GM18499 (cell line): Measurements from ENCODE around the gene EIF3J.
"Not testable (repeated sequence)": the region's sequence is repeated elsewhere in the genome, so short reads cannot be mapped to it uniquely, and the experiment has no call there.

ENCODE experiments used
- ATAC-seq: cut with Tn5 transposase; IDR thresholded peaks from one replicate; pipeline ENCODE4 v1.9.1; 2021; ENCODE audit warnings: moderate number of reproducible peaks; ENCODE audit not compliant: insufficient read depth, unreplicated experiment

The EIF3J gene

DNA sequence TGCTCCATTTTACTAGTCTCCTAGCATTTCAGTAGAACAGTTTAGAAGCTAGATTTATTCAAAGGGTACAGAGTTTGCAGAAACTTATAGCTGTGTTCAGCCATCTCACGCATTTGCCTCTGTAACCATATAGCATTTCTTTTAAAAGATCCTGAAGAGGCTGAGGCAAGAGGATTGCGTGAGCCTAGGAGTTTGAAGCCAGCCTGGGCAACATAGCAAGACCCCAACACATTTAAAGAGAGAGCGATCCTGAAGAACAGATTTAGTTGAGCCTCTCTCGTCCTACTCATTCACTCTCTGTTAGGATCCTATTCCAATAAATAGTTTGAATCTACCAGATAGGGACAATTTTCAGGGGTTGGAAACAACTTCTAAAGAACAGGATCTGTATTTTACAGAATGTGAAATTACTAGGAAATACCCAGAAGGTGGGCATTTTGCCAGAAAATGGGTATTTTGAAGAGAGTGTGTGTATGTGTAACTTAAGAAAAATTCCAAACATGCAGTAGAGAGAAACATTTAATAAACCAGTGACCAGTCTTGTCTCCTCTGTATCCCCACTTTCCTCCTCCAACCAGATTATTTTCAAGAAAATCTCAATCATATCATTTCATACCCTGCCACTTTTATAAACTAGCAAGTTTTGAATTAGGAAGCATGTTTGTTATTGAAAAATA, 4.5 kb downstream of the EIF3J start:
- no peak for ATAC-seq

DNA sequence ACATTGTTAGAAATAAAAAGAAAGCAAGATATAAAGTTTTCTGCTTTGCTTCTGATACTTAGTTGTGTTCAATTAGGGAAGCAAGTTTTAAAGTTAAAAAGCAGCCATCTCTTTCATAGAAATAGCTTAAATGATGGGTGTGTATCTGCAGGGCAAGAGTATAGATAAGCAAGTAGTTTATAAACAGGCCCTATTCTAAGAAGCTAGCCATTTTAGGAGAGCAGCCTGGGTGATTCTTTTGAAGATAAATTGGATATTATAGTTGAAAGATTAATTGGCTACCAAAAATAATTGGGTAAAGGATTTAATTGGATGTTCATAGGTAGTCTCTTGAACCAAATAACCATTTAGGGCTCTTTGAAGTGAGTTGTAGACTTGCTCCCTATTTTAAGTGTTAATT, 5.6 kb downstream of the EIF3J start:
- ATAC-seq, result no peak

GRCh38 chr15:44544745-44545144, 7.8 kb downstream of the EIF3J start:
- not testable (repeated sequence) for ATAC-seq

- no peak for ATAC-seq
These were observed 9.2 kb downstream of the EIF3J start for GRCh38 chr15:44545913-44546802.

DNA sequence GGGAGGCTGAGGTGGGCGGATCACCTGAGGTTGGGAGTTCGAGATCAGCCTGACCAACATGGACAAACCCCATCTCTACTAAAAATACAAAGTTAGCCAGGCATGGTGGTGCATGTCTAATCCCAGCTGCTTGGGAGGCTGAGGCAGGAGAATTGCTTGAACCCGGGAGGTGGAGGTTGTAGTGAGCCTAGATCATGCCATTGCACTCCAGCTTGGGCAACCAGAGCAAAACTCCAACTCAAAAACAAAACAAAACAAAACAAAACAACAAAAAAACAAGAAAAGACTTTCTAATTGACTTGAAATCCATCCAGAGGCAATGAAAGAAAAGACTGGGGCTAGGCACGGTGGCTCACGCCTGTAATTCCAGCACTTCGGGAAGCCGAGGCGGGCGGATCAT, 12.2 kb downstream of the EIF3J start:
- ATAC-seq, result not testable (repeated sequence)

GRCh38 chr15:44550256-44550655, 13.3 kb downstream of the EIF3J start:
- ATAC-seq, result no peak

DNA sequence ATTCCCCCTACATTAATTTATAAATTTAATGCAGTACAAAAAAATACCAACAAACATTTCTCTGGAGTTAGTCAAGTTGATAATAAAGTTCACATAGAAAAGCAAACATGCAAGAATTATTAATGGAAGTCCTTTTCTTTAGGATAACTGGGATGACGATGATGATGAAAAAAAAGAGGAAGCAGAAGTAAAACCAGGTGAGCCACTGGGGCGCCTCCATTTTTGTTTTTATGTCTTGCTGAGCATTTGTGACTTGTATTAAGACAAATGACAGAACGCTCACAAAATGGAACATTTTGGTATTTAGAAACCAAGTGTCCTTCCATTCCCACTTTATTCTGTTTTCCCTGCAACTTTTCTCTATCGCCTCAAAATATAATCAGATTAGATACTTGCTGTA, 13.8 kb downstream of the EIF3J start:
- ATAC-seq, result no peak

DNA sequence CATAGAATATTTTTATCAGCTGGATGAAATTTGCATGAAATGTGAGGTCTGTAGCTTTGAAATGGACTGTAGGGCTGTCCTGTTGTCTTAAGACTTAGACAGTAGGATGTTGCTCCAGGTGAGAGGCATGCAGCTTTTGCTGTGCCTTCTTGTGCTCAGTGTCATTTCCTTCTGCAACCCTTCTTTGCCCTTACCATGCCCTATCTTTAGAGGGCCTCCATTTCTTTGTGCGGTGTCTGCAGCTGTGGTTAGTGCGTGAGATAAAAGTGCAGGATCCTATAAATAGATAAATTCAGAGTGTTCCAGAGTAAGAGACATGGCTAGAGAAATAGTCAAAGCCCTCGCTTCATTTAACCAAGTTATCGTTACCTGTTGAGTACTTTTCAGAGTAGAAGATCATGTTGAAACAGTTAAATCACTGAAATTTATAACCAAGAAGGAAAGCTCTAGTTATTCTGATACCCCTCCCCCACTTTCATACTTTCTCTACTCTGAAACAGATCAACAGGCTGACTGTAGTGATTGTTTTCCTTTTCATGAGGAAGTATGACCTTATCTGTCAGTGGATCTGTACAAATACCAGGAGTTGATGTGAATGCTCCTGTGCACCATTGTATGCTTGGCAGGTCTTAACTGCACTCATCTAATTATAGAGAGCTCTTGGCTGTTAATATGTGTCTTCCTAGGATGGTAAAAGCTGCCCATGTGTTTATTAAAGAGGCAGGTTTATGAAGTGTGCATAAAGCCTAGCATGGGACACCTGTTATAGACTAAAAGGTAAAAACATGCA, 18.2 kb downstream of the EIF3J start:
- ATAC-seq, result no peak

GRCh38 chr15:44560926-44561325, 24.0 kb downstream of the EIF3J start:
- not testable (repeated sequence) for ATAC-seq

- ATAC-seq, result no peak
These were observed 28.6 kb downstream of the EIF3J start for GRCh38 chr15:44565387-44566154.

DNA sequence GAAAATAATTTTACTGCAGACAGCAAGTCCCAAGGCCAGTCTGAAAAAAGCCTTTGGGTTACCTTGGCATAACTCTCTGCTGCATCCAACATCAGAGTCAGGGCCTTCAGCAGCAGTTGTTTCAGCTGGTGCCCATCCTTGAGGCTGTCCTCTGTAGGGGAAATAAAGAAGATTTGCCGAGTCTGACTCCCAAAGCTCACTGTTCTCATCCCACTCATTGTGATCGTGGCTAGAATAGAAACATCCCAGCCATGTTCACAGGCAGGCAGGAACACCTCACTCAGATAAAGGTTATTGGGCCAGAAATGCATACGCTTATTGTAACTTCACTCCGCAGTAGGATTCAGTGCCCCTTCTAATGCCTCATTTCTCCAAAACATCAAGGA, 29.2 kb downstream of the EIF3J start:
- no peak for ATAC-seq

GRCh38 chr15:44568338-44568737, 31.4 kb downstream of the EIF3J start:
- ATAC-seq, result no peak

DNA sequence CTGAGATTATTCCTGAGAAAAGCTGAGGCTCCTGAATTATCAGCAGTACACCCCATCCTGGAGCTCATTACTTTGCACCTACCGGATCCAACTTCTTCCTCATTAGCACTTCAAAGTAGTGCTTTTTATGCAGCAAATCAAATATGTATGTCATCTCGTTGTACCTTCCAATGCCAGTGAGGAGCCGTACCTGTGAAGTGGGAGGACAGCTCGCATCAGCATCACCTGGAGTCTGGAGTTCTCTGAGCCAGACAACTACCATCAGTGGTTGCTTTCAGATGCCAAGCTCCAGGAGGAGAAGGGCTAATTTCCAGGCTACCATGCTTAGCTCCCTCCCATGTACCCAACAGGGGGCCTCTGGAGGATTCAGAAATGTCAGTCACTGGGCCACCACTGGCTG, 32.4 kb downstream of the EIF3J start:
- ATAC-seq, result no peak

DNA sequence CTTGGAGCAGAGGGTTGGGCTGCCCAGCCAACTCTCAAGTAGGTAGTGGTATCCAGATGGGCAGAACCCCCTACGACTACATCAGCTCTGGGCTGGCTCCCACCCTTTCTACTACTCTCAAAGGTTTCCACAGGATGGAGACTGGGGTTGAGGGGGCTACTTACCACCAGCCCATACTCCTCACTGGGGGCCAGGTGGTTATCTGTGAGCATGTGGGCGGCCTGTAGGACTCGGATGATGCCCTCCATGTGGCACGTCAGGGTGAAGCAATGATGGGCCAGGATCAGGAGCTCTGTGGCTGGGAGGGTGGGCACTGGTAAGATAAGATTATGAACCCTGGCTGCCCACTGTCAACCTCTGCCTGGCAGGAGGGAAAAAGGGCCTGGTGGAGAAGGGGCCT, 33.4 kb downstream of the EIF3J start:
- no peak for ATAC-seq

DNA sequence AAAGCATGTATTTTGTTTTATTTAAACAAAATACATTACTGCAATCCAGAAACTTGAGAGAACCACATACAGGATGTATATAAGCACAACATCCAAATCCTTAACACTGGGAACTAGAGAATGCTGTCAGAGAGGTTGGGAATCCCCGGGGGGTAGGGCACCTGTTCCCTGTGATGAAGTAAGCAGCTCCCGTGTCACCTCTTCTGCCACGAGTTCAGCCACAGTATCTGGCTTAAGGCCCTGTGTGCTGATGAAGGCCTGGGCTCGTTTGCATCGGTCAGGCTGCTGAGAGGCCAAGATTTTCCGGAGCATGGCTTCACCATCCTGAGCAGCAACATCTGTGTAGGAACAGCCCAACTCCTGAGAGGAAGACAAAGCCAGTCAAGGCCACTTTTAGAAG, 36.4 kb downstream of the EIF3J start:
- no peak for ATAC-seq

GRCh38 chr15:44574734-44575133, 37.8 kb downstream of the EIF3J start:
- no peak for ATAC-seq

GRCh38 chr15:44580105-44580504, 43.2 kb downstream of the EIF3J start:
- ATAC-seq, result no peak

- no peak for ATAC-seq
These were observed 47.3 kb downstream of the EIF3J start for GRCh38 chr15:44584162-44584749.

DNA sequence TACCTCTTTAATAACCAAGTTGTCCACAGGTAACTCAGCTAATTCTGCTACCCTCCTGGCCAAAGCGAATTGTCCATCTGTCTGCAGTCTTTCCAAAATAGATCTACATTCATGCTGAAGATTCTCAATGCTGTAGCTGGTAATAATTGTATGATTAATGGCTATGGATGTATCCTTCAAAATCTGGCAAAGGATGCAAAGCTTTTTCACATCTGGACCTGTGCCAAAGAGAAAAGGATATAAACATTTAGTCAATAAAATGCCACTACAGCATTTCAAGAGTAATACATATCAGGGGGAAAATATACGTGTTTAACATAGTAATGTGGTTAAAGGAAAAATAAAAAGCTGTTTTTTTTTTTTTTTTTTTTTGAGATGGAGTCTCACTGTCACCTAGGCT, 48.7 kb downstream of the EIF3J start:
- no peak for ATAC-seq

DNA sequence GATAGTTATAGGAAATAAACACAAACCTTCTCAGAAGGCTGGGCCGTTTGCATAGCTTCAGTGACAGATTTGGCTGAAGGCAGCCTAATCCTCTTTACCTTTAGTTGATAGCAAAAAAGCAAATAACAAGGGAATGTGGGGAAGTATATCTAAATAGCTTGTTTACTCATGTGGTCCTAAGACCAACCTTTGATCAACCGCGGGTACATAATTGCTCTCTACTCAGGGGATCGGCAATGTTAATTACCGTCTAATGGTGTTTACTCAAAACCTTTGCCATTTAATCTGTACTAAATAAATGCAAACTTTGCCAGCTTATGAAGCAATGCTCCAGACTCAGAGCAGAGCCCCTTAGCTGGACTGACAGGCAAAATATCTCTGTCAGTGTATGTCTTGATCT, 51.6 kb downstream of the EIF3J start:
- ATAC-seq, result no peak
